ENCODE measurements around the gene TCL1A. TPM values are rescaled to one million over a fixed set of nuclear protein-coding genes. Genes with fewer than 3 reads are reported as not detected.

TCL1A gene
- total RNA-seq, 1 donor from 2014 or later = not detected

GRCh38 chr14:95679998-95680735 lies 33.8 kb downstream of the TCL1A start:
- ATAC-seq (no peak), DNase-seq (no peak)
- intact Hi-C loops (cut with DNase I) = no loop called here
- no peak for TF ChIP-seq CTCF (IDR thresholded peaks at IDR 0.05)
- Histone ChIP-seq H3K9me3 (no peaks in the 10 kb centered on the region), H3K4me1 (no peaks in the 10 kb centered on the region), H3K27me3 (peaks cover 2% of the 10 kb centered on the region), H3K36me3 (no peaks in the 10 kb centered on the region), H3K27ac (no peak overlapping the region), H3K4me3 (no peak overlapping the region)

- no peak for TF ChIP-seq CTCF (IDR thresholded peaks at IDR 0.05)
- no peak for ATAC-seq
Observed at GRCh38 chr14:95679148-95679815, 34.6 kb downstream of the TCL1A start.

GRCh38 chr14:95677179-95677835 lies 36.6 kb downstream of the TCL1A start:
- intact Hi-C loops (cut with DNase I) = no loop called here
- no peak overlapping the region for H3K4me3 ChIP-seq
- no peaks in the 10 kb centered on the region for H3K9me3 ChIP-seq
- DNase-seq = no peak
- H3K4me1 ChIP-seq = no peaks in the 10 kb centered on the region
- no peak overlapping the region for H3K27ac ChIP-seq
- TF ChIP-seq CTCF (IDR thresholded peaks at IDR 0.05) = no peak
- H3K36me3 ChIP-seq = no peaks in the 10 kb centered on the region
- peaks cover 4% of the 10 kb centered on the region for H3K27me3 ChIP-seq
- no peak for ATAC-seq

More at GRCh38 chr14:95679148-95679815, 34.6 kb downstream of the TCL1A start:
- no peak overlapping the region for H3K4me3 ChIP-seq
- no peaks in the 10 kb centered on the region for H3K36me3 ChIP-seq
- peaks cover 4% of the 10 kb centered on the region for H3K27me3 ChIP-seq
- intact Hi-C loops (cut with DNase I) = no loop called here
- no peaks in the 10 kb centered on the region for H3K4me1 ChIP-seq
- no peaks in the 10 kb centered on the region for H3K9me3 ChIP-seq
- no peak for DNase-seq
- no peak overlapping the region for H3K27ac ChIP-seq

- H3K9me3 ChIP-seq = no peaks in the 10 kb centered on the region
- H3K36me3 ChIP-seq = no peaks in the 10 kb centered on the region
- no peak overlapping the region for H3K4me3 ChIP-seq
- peaks cover 4% of the 10 kb centered on the region for H3K27me3 ChIP-seq
- DNase-seq (no peak), ATAC-seq (no peak)
- no peak for TF ChIP-seq CTCF (IDR thresholded peaks at IDR 0.05)
- no peak overlapping the region for H3K27ac ChIP-seq
- no peaks in the 10 kb centered on the region for H3K4me1 ChIP-seq
- intact Hi-C loops (cut with DNase I) = no loop called here
Observed at GRCh38 chr14:95675486-95675885, 38.4 kb downstream of the TCL1A start.

GRCh38 chr14:95674613-95675012 lies 39.3 kb downstream of the TCL1A start:
- no peak for TF ChIP-seq CTCF (IDR thresholded peaks at IDR 0.05)
- H3K9me3 ChIP-seq = no peaks in the 10 kb centered on the region
- H3K27ac ChIP-seq = no peak overlapping the region
- peaks cover 4% of the 10 kb centered on the region for H3K27me3 ChIP-seq
- H3K4me1 ChIP-seq = no peaks in the 10 kb centered on the region
- DNase-seq = no peak
- H3K4me3 ChIP-seq = no peak overlapping the region
- ATAC-seq = no peak
- no peaks in the 10 kb centered on the region for H3K36me3 ChIP-seq
- intact Hi-C loops (cut with DNase I) = no loop called here
